Measurements from ENCODE around the gene C7orf57. TPM values are rescaled to one million over a fixed set of nuclear protein-coding genes. Genes with fewer than 3 reads are reported as not detected.

The C7orf57 gene
- total RNA-seq, 1 experiment from 2014 or later: 0.15 TPM

GRCh38 chr7:48049850-48050249, 14.5 kb downstream of the C7orf57 start:
- H2AFZ ChIP-seq (ENCODE audit: low read depth, low read length, poor library complexity, severe bottlenecking): no peak overlapping the region
- no peak overlapping the region for H3K9ac ChIP-seq (ENCODE audit: low read length)
- H3K4me2 ChIP-seq (ENCODE audit: low read length): no peak overlapping the region
- ChIA-PET RAD21 (ENCODE audit: low non-redundant PET in 1 of 2, low total read pairs in 2 of 2, uncharacterized antibody in 2 of 2, unreplicated experiment in 2 of 2) (no interaction called here), POLR2A (no interaction called here), CTCF (no interaction called here)
- no TSS peak for BruUV-seq (replicated peaks)
- no peaks in the 10 kb centered on the region for H3K9me2 ChIP-seq (ENCODE audit: insufficient read depth)
- no peak for ATAC-seq
- H3K27me3 ChIP-seq (ENCODE audit: insufficient read depth, low read length): no peaks in the 10 kb centered on the region
- H4K20me1 ChIP-seq (ENCODE audit: insufficient read depth): no peaks in the 10 kb centered on the region
- no peaks in the 10 kb centered on the region for H3K36me3 ChIP-seq (ENCODE audit: control insufficient read depth in 1 of 2, insufficient read depth in 2 of 2, low read length in 2 of 2)
- H3K4me3 ChIP-seq (replicated peaks in 1 of 2; ENCODE audit: low read depth in 1 of 2, low read length in 2 of 2): no peak overlapping the region
- no peak for DNase-seq (ENCODE audit: low read depth, low spot score)
- no peaks in the 10 kb centered on the region for H3K79me2 ChIP-seq (ENCODE audit: insufficient read depth, low read length)
- H3K4me1 ChIP-seq (ENCODE audit: control insufficient read depth in 1 of 2, insufficient read depth in 2 of 2, low read length in 2 of 2): peaks cover 6 to 32% of the 10 kb centered on the region in 2 experiments; a peak in 3 of 4 replicates
- no peak overlapping the region for H3K27ac ChIP-seq (ENCODE audit: low read depth, low read length)
- no peaks in the 10 kb centered on the region for H3K9me3 ChIP-seq (ENCODE audit: control insufficient read depth in 1 of 2, insufficient read depth in 1 of 2, low read depth in 1 of 2, low read length in 2 of 2)
- TF ChIP-seq ZBTB33 (IDR thresholded peaks at IDR 0.05; ENCODE audit: extremely low read depth, insufficient replicate concordance, low read length) (no peak), ZFX (IDR thresholded peaks at IDR 0.05) (no peak), EZH2phosphoT487 (IDR thresholded peaks at IDR 0.05; ENCODE audit: borderline replicate concordance) (no peak), CBX3 (IDR thresholded peaks at IDR 0.05; ENCODE audit: low read depth) (no peak), MAX (IDR thresholded peaks at IDR 0.05) (no peak), YY1 (IDR thresholded peaks at IDR 0.05; ENCODE audit: extremely low read depth, insufficient replicate concordance, low read depth, low read length) (no peak), JUND (IDR thresholded peaks at IDR 0.05) (no peak)
- intact Hi-C loops (cut with micrococcal nuclease): no loop called here

- H2AFZ ChIP-seq (ENCODE audit: low read depth, low read length, poor library complexity, severe bottlenecking): peak overlapping the region; percentile 97
- H3K27ac ChIP-seq (ENCODE audit: low read depth, low read length): no peak overlapping the region
- peak overlapping the region; percentile 66 for H3K4me2 ChIP-seq (ENCODE audit: low read length)
- RAD21 ChIA-PET (ENCODE audit: low non-redundant PET in 1 of 2, low total read pairs in 2 of 2, uncharacterized antibody in 2 of 2, unreplicated experiment in 2 of 2): no interaction called here
- no peaks in the 10 kb centered on the region for H3K79me2 ChIP-seq (ENCODE audit: insufficient read depth, low read length)
- peak; percentile 71 for ATAC-seq
- no peaks in the 10 kb centered on the region for H3K27me3 ChIP-seq (ENCODE audit: insufficient read depth, low read length)
- no peaks in the 10 kb centered on the region for H3K9me2 ChIP-seq (ENCODE audit: insufficient read depth)
- intact Hi-C loops (cut with micrococcal nuclease): no loop called here
- H3K36me3 ChIP-seq (ENCODE audit: control insufficient read depth in 1 of 2, insufficient read depth in 2 of 2, low read length in 2 of 2): no peaks in the 10 kb centered on the region
- TF ChIP-seq EGR1 (IDR thresholded peaks at IDR 0.05; ENCODE audit: low read depth) (0 out of 2 replicates have a peak, but pooled peaks have one; percentile 18), REST (IDR thresholded peaks at IDR 0.05; ENCODE audit: low read depth) (no peak), SIN3A (IDR thresholded peaks at IDR 0.05; ENCODE audit: low read depth) (no peak), FOSL1 (IDR thresholded peaks at IDR 0.05; ENCODE audit: low read depth) (0 out of 2 replicates have a peak, but pooled peaks have one; percentile 24)
- H3K9me3 ChIP-seq (ENCODE audit: control insufficient read depth in 1 of 2, insufficient read depth in 1 of 2, low read depth in 1 of 2, low read length in 2 of 2): no peaks in the 10 kb centered on the region
- 0 out of 2 replicates have a peak overlapping the region, but pooled peaks have one; percentile 16 for H3K9ac ChIP-seq (ENCODE audit: low read length)
- BruUV-seq (replicated peaks): no TSS peak
- POLR2A ChIA-PET: interaction anchor here (1.2 kb wide), 1 partner anchor 36 kb away, joined by 5 read pairs; the partner anchor contains the start of gene UPP1
- no peak overlapping the region for H3K4me3 ChIP-seq (replicated peaks in 1 of 2; ENCODE audit: low read depth in 1 of 2, low read length in 2 of 2)
- DNase-seq (ENCODE audit: low read depth, low spot score): peak; percentile 60
- no peaks in the 10 kb centered on the region for H4K20me1 ChIP-seq (ENCODE audit: insufficient read depth)
- H3K4me1 ChIP-seq (ENCODE audit: control insufficient read depth in 1 of 2, insufficient read depth in 2 of 2, low read length in 2 of 2): peaks cover 6 to 30% of the 10 kb centered on the region in 2 experiments; a peak in 3 of 4 replicates
- CTCF ChIA-PET: no interaction called here
These were observed 17.4 kb downstream of the C7orf57 start for GRCh38 chr7:48052748-48053147.

All from HCT116 (cell line).